IMR-90 (cell line): ENCODE measurements around the gene PRR36. TPM values are rescaled to one million over a fixed set of nuclear protein-coding genes. Genes with fewer than 3 reads are reported as not detected.

Experiments used
- ATAC-seq: fragments of 200-7000 bp; cut with Tn5 transposase; 2 replicates; pipeline ENCODE4 v1.9.1; 2020; ENCODE audit warnings: low read depth, mild to moderate bottlenecking, moderate library complexity
- BruUV-seq: library from RNA; stranded (reverse); fragments of 400-500 nt; replicated peaks from 2 replicates; lab custom pipeline; 2021; lab: Mats Ljungman, UMichigan
- CTCF ChIA-PET: fragments of 300-600 bp; formaldehyde crosslinking; extraction: SDS; loops from one replicate; lab custom pipeline; 2021; ENCODE audit warnings: antibody characterized with exemption; lab: Yijun Ruan, JAX
- POLR2A ChIA-PET: fragments of 300-600 bp; sonication (Branson Sonifier 250); formaldehyde crosslinking; loops from one replicate; lab custom pipeline; 2022; ENCODE audit warnings: antibody characterized with exemption; ENCODE audit not compliant: unreplicated experiment; lab: Charles Lee
- DNase-seq: peaks from one replicate; pipeline ENCODE4 v3.0.0; 2013
- H2AFZ ChIP-seq: replicated peaks from 2 replicates; pipeline ENCODE3; 2013; ENCODE audit warnings: low read length, mild to moderate bottlenecking; ENCODE audit not compliant: poor library complexity
- H2AK5ac ChIP-seq: 2 replicates; pipeline ENCODE4 v1.6.1; 2013; ENCODE audit warnings: low read depth, low read length, inconsistent platforms
- H2AK9ac ChIP-seq: replicated peaks from 2 replicates; pipeline ENCODE3; 2013; ENCODE audit warnings: mild to moderate bottlenecking, low read depth, low read length, moderate library complexity; ENCODE audit not compliant: poor library complexity
- H2BK120ac ChIP-seq: 2 replicates; pipeline ENCODE4 v1.6.1; 2013; ENCODE audit warnings: low read depth, low read length, inconsistent platforms
- H2BK15ac ChIP-seq: 3 replicates; pipeline ENCODE4 v1.6.1; 2013; ENCODE audit warnings: low read depth, low read length, inconsistent platforms
- H2BK20ac ChIP-seq: 2 replicates; pipeline ENCODE4 v1.6.1; 2013; ENCODE audit warnings: low read depth, mild to moderate bottlenecking, inconsistent platforms, low read length, moderate library complexity
- H2BK5ac ChIP-seq: 2 replicates; pipeline ENCODE4 v1.6.1; 2013; ENCODE audit warnings: mild to moderate bottlenecking, low read depth, low read length, inconsistent platforms; ENCODE audit not compliant: poor library complexity, severe bottlenecking
- H3K14ac ChIP-seq: replicated peaks from 2 replicates; pipeline ENCODE4 v1.6.1; 2013; ENCODE audit warnings: low read depth, low read length, inconsistent platforms
- H3K18ac ChIP-seq: 2 replicates; pipeline ENCODE4 v1.6.1; 2013; ENCODE audit warnings: low read depth, low read length, control low read depth
- H3K23ac ChIP-seq: 2 replicates; pipeline ENCODE4 v1.6.1; 2013; ENCODE audit warnings: low read depth, low read length, inconsistent platforms
- H3K27ac ChIP-seq: 2 replicates; pipeline ENCODE4 v1.5.1; 2013; ENCODE audit warnings: mild to moderate bottlenecking, control low read depth, low read length; ENCODE audit not compliant: insufficient read depth
- H3K27me3 ChIP-seq: 2 replicates; pipeline ENCODE4 v1.6.1; 2013; ENCODE audit warnings: low read length; ENCODE audit not compliant: control insufficient read depth, insufficient read depth
- H3K36me3 ChIP-seq: 2 replicates; pipeline ENCODE4 v1.6.1; 2013; ENCODE audit warnings: low read length, mixed read lengths; ENCODE audit not compliant: control insufficient read depth, insufficient read depth
- H3K4ac ChIP-seq: 2 replicates; pipeline ENCODE4 v1.6.1; 2013; ENCODE audit warnings: low read depth, low read length, inconsistent platforms
- H3K4me1 ChIP-seq: 2 replicates; pipeline ENCODE4 v1.6.1; 2013; ENCODE audit warnings: low read length, mixed read lengths; ENCODE audit not compliant: control insufficient read depth, insufficient read depth
- H3K4me2 ChIP-seq: 2 replicates; pipeline ENCODE4 v1.6.1; 2013; ENCODE audit warnings: low read depth, mild to moderate bottlenecking, control low read depth, low read length, moderate library complexity
- H3K4me3 ChIP-seq: 2 replicates; pipeline ENCODE4 v1.5.1; 2013; ENCODE audit warnings: low read depth, mild to moderate bottlenecking, control low read depth, low read length, moderate library complexity; ENCODE audit not compliant: insufficient read depth
- H3K56ac ChIP-seq: 2 replicates; pipeline ENCODE4 v1.6.1; 2013; ENCODE audit warnings: low read length, inconsistent platforms; ENCODE audit not compliant: insufficient read depth; ENCODE audit errors: extremely low read depth
- H3K79me1 ChIP-seq, 2 experiments: 2 replicates each; pipeline ENCODE4 v1.6.1; 2013; ENCODE audit warnings: low read length in 2 of 2, inconsistent platforms in 1 of 2, low read depth in 1 of 2
- H3K9ac ChIP-seq: 2 replicates; pipeline ENCODE4 v1.6.1; 2013; ENCODE audit warnings: low read depth, low read length, control low read depth
- H3K9me1 ChIP-seq: 2 replicates; pipeline ENCODE4 v1.6.1; 2013; ENCODE audit warnings: low read length, inconsistent platforms; ENCODE audit not compliant: insufficient read depth
- H3K9me3 ChIP-seq: 2 replicates; pipeline ENCODE4 v1.6.1; 2013; ENCODE audit warnings: low read length; ENCODE audit not compliant: control insufficient read depth, insufficient read depth
- H4K20me1 ChIP-seq: 2 replicates; pipeline ENCODE4 v1.6.1; 2013; ENCODE audit warnings: low read length, inconsistent platforms; ENCODE audit not compliant: insufficient read depth
- H4K5ac ChIP-seq: 2 replicates; pipeline ENCODE4 v1.6.1; 2013; ENCODE audit warnings: mild to moderate bottlenecking, low read depth, low read length, control low read depth
- H4K8ac ChIP-seq, 2 experiments: 2 replicates each; pipeline ENCODE4 v1.6.1; 2013; ENCODE audit warnings: low read depth in 2 of 2, low read length in 2 of 2, control low read depth in 1 of 2, inconsistent platforms in 1 of 2
- H4K91ac ChIP-seq: 2 replicates; pipeline ENCODE4 v1.6.1; 2013; ENCODE audit warnings: low read depth, low read length, inconsistent platforms; ENCODE audit not compliant: insufficient read depth
- BHLHE40 ChIP-seq: fragments of 150-350 bp; IDR thresholded peaks from 2 replicates; pipeline ENCODE4 v1.6.1; 2016; ENCODE audit warnings: mild to moderate bottlenecking, low read depth, low read length
- CEBPB ChIP-seq: IDR thresholded peaks from 2 replicates; pipeline ENCODE4 v1.6.1; 2012; ENCODE audit warnings: low read depth, low read length, improper control_type of control experiment
- CHD1 ChIP-seq: IDR thresholded peaks from 2 replicates; pipeline ENCODE4 v1.6.1; 2012; ENCODE audit warnings: low read depth, low read length, improper control_type of control experiment
- FOS ChIP-seq: fragments of 150-350 bp; IDR thresholded peaks from 2 replicates; pipeline ENCODE4 v1.6.1; 2016; ENCODE audit warnings: low read depth, low read length
- MAFK ChIP-seq: IDR thresholded peaks from 2 replicates; pipeline ENCODE4 v1.6.1; 2012; ENCODE audit warnings: low read depth, low read length, improper control_type of control experiment
- MXI1 ChIP-seq: IDR thresholded peaks from 2 replicates; pipeline ENCODE4 v1.6.1; 2012; ENCODE audit warnings: low read depth, mild to moderate bottlenecking, low read length, moderate library complexity, borderline replicate concordance
- NFE2L2 ChIP-seq: fragments of 150-350 bp; IDR thresholded peaks from 2 replicates; pipeline ENCODE4 v1.6.1; 2016; ENCODE audit warnings: low read depth, mild to moderate bottlenecking, low read length
- POLR2A ChIP-seq: IDR thresholded peaks from 2 replicates; pipeline ENCODE4 v1.6.1; 2012; ENCODE audit warnings: mild to moderate bottlenecking, low read depth, low read length
- RAD21 ChIP-seq: IDR thresholded peaks from 2 replicates; pipeline ENCODE4 v1.6.1; 2012; ENCODE audit warnings: low read length, improper control_type of control experiment
- RCOR1 ChIP-seq: IDR thresholded peaks from 2 replicates; pipeline ENCODE4 v1.6.1; 2012; ENCODE audit warnings: mild to moderate bottlenecking, low read length, improper control_type of control experiment; ENCODE audit not compliant: insufficient replicate concordance
- RFX5 ChIP-seq: IDR thresholded peaks from 2 replicates; pipeline ENCODE4 v1.8.0; 2012; ENCODE audit warnings: low read depth, mild to moderate bottlenecking, low read length, moderate library complexity
- SMC3 ChIP-seq: fragments of 150-350 bp; IDR thresholded peaks from 2 replicates; pipeline ENCODE4 v1.6.1; 2016; ENCODE audit warnings: low read depth, mild to moderate bottlenecking, antibody characterized with exemption, low read length, moderate library complexity
- WGBS, 2 experiments: methylation state at CpG; one replicate each; pipeline versions ENCODE4 v1.1.5 to v1.1.7; 2013; ENCODE audit warnings: missing lambda C conversion rate in 2 of 2; ENCODE audit not compliant: insufficient read length in 1 of 2; ENCODE audit errors: extremely low coverage in 2 of 2; 5-methylcytosine and 5-hydroxymethylcytosine counted together
- dilution Hi-C: fragments of 300-500 bp; cut with HindIII; formaldehyde crosslinking; loops from one replicate; pipeline ENCODE4 v1.14.3; 2018; ENCODE audit warnings: low sequenced_read_pairs; ENCODE audit not compliant: unreplicated experiment
- in situ Hi-C: fragments of 300-500 bp; cut with MboI; formaldehyde crosslinking; loops from 3 replicates; pipeline ENCODE4 v1.14.3; 2019; ENCODE audit warnings: low sequenced_read_pairs, inconsistent platforms, mixed read lengths
- intact Hi-C: fragments of 100-400 bp; cut with micrococcal nuclease; formaldehyde crosslinking; loops from 2 replicates; pipeline ENCODE4 v1.10.0; 2022
- polyA plus RNA-seq, 3 experiments: library from polyadenylated mRNA; depleted of rRNA; stranded (reverse); fragments of >200 nt; gene quantifications; 2 replicates each; pipeline ENCODE4 v1.2.3, GENCODE V29; 2012; ENCODE audit warnings: low replicate concordance in 1 of 3
- total RNA-seq: library from RNA; depleted of rRNA; stranded (reverse); fragments of >200 nt; gene quantifications from 2 replicates; pipeline ENCODE4 v1.2.3, GENCODE V29; 2012
- TF ChIP-seq, protein P1 (sequence below): conservative IDR thresholded peaks from 2 replicates; pipeline ENCODE4 v1.5.1; 2012; ENCODE audit warnings: mild to moderate bottlenecking, low read depth, low read length, improper control_type of control experiment
- TF ChIP-seq, protein P2 (sequence below): fragments of 150-350 bp; IDR thresholded peaks from 2 replicates; pipeline ENCODE4 v1.6.1; 2017; ENCODE audit warnings: mild to moderate bottlenecking, antibody characterized with exemption, low read length, low read depth
- TF ChIP-seq, protein P3 (sequence below): fragments of 150-350 bp; IDR thresholded peaks from 2 replicates; pipeline ENCODE4 v1.6.1; 2016; ENCODE audit warnings: low read depth, mild to moderate bottlenecking, low read length, moderate library complexity, borderline replicate concordance

The PRR36 gene
- total and polyA plus RNA-seq, 2 of the 4 experiments (the other 2 are of a cell fraction), result 0.02 TPM; not detected in 1

DNA sequence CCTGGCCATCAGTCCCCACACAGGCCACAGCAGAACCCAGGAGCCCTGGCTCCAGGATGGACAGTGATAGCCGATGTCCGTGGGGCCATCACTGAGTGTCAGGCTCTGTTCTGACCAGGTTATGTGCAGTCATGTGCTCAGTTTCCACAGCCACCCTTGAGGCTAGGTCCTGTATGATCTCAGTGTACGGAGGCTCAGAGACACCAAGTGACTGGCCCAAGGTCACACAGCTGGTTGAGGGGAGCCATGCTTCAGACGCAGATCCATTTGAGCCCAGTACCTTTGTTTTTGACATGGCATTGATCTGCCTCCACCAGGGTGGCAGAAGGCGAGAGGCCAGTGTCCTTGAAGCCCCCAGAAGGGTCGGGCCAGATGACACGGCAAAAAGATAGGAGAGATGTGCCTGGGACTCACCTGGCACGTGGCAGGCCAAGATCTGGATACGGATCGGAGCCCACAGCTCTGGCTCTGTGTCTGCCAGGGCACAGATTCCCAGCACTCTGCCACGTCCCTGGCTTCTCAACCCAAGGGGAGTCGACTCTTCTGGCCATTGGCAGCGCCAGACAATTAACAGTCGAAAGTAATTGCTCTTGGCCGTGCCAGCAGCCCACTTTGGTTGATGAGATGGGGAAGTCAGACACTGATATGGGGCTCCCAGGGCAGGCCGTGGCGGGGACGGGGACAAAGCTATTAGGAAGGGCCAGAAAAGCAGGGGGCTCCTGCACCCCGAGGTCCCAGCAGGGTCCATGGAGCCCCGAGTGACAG, 28.6 kb downstream of the PRR36 start:
- DNase-seq, result no peak
- BruUV-seq, result no TSS peak
- dilution Hi-C loops, result no loop called here
- no peak for TF ChIP-seq SMC3
- no peak for TF ChIP-seq CEBPB
- TF ChIP-seq FOS, result no peak
- TF ChIP-seq RAD21, result no peak
- TF ChIP-seq, protein P1, sequence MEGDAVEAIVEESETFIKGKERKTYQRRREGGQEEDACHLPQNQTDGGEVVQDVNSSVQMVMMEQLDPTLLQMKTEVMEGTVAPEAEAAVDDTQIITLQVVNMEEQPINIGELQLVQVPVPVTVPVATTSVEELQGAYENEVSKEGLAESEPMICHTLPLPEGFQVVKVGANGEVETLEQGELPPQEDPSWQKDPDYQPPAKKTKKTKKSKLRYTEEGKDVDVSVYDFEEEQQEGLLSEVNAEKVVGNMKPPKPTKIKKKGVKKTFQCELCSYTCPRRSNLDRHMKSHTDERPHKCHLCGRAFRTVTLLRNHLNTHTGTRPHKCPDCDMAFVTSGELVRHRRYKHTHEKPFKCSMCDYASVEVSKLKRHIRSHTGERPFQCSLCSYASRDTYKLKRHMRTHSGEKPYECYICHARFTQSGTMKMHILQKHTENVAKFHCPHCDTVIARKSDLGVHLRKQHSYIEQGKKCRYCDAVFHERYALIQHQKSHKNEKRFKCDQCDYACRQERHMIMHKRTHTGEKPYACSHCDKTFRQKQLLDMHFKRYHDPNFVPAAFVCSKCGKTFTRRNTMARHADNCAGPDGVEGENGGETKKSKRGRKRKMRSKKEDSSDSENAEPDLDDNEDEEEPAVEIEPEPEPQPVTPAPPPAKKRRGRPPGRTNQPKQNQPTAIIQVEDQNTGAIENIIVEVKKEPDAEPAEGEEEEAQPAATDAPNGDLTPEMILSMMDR, result no peak
- TF ChIP-seq, protein P2, sequence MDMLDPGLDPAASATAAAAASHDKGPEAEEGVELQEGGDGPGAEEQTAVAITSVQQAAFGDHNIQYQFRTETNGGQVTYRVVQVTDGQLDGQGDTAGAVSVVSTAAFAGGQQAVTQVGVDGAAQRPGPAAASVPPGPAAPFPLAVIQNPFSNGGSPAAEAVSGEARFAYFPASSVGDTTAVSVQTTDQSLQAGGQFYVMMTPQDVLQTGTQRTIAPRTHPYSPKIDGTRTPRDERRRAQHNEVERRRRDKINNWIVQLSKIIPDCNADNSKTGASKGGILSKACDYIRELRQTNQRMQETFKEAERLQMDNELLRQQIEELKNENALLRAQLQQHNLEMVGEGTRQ, result no peak
- TF ChIP-seq NFE2L2, result no peak
- no peak for TF ChIP-seq MAFK
- no peak for TF ChIP-seq MXI1
- no peak for TF ChIP-seq RCOR1
- no peak for TF ChIP-seq BHLHE40
- no peak for TF ChIP-seq POLR2A
- TF ChIP-seq, protein P3, sequence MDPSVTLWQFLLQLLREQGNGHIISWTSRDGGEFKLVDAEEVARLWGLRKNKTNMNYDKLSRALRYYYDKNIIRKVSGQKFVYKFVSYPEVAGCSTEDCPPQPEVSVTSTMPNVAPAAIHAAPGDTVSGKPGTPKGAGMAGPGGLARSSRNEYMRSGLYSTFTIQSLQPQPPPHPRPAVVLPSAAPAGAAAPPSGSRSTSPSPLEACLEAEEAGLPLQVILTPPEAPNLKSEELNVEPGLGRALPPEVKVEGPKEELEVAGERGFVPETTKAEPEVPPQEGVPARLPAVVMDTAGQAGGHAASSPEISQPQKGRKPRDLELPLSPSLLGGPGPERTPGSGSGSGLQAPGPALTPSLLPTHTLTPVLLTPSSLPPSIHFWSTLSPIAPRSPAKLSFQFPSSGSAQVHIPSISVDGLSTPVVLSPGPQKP, result no peak
- TF ChIP-seq CHD1, result no peak
- no peak for TF ChIP-seq RFX5

More for the DNA sequence above, 28.6 kb downstream of the PRR36 start:
- H4K8ac ChIP-seq, result no peak overlapping the region
- no peak overlapping the region for H3K4me2 ChIP-seq
- H3K9me3 ChIP-seq, result no peaks in the 10 kb centered on the region; the same call in 1 of the 2 replicates
- ChIA-PET CTCF (no interaction called here), POLR2A (no interaction called here)
- no peak overlapping the region for H4K5ac ChIP-seq
- H2BK5ac ChIP-seq, result no peak overlapping the region
- H3K14ac ChIP-seq, result no peak overlapping the region
- no peak for ATAC-seq
- H3K9me1 ChIP-seq, result peaks cover 18% of the 10 kb centered on the region
- no peak overlapping the region for H2BK120ac ChIP-seq
- H3K4me3 ChIP-seq, result no peak overlapping the region
- H2AK5ac ChIP-seq, result no peak overlapping the region
- H3K56ac ChIP-seq, result no peak overlapping the region
- no peak overlapping the region; the same call in 1 of the 2 replicates for H3K23ac ChIP-seq
- no peak overlapping the region for H2AFZ ChIP-seq
- H3K27ac ChIP-seq, result no peak overlapping the region
- no peak overlapping the region for H3K18ac ChIP-seq
- H3K4ac ChIP-seq, result no peak overlapping the region
- no peak overlapping the region for H2AK9ac ChIP-seq
- no peak overlapping the region for H2BK20ac ChIP-seq
- 83% methylated on average over 13 of the region's 20 CpGs; no CpG with 5 or more reads in 1 of the 2 experiments for WGBS, 2 experiments
- peaks cover 5% of the 10 kb centered on the region for H3K4me1 ChIP-seq
- H3K36me3 ChIP-seq, result no peaks in the 10 kb centered on the region
- intact Hi-C loops (no loop called here), in situ Hi-C loops (no loop called here)
- no peak overlapping the region for H3K9ac ChIP-seq
- H4K20me1 ChIP-seq, result peaks cover 30% of the 10 kb centered on the region
- H3K27me3 ChIP-seq, result no peaks in the 10 kb centered on the region
- H2BK15ac ChIP-seq, result no peak overlapping the region
- peaks cover 20 to 34% of the 10 kb centered on the region in 2 experiments for H3K79me1 ChIP-seq
- no peak overlapping the region for H4K91ac ChIP-seq
